Liver (tissue), 9 donors: ENCODE data around the gene KRT14. TPM values are rescaled to one million over a fixed set of nuclear protein-coding genes. Genes with fewer than 3 reads are reported as not detected.

Experiments used
- DNase-seq: peaks from one replicate; pipeline ENCODE4 v3.0.0-alpha.2; 2017; ENCODE audit warnings: low spot score
- H3K27ac ChIP-seq, 2 donors: one replicate each; pipeline ENCODE4 v1.7.0; 2013; ENCODE audit warnings: inconsistent platforms in 2 of 2, low read length in 2 of 2, control low read depth in 1 of 2, low read depth in 1 of 2, mild to moderate bottlenecking in 1 of 2
- H3K27me3 ChIP-seq, 4 donors: one replicate each; pipeline versions ENCODE4 v1.6.1 to v1.7.0; 2013; ENCODE audit warnings: low read length in 3 of 4, inconsistent platforms in 1 of 4, mild to moderate bottlenecking in 1 of 4, moderate library complexity in 1 of 4; ENCODE audit not compliant: control insufficient read depth in 4 of 4, insufficient read depth in 4 of 4
- H3K36me3 ChIP-seq, 4 donors: one replicate each; pipeline versions ENCODE4 v1.6.1 to v1.7.0; 2013; ENCODE audit warnings: low read length in 3 of 4, mild to moderate bottlenecking in 3 of 4, low read depth in 1 of 4, moderate library complexity in 1 of 4; ENCODE audit not compliant: control insufficient read depth in 4 of 4, insufficient read depth in 3 of 4
- H3K4me1 ChIP-seq, 4 donors: one replicate each; pipeline versions ENCODE4 v1.6.1 to v1.7.0; 2013; ENCODE audit warnings: low read length in 3 of 4, mild to moderate bottlenecking in 3 of 4, moderate library complexity in 1 of 4; ENCODE audit not compliant: control insufficient read depth in 4 of 4, insufficient read depth in 4 of 4
- H3K4me3 ChIP-seq, 3 donors: one replicate each; pipeline versions ENCODE4 v1.6.1 to v1.7.0; 2013; ENCODE audit warnings: low read length in 3 of 3, control low read depth in 1 of 3, low read depth in 1 of 3, mild to moderate bottlenecking in 1 of 3
- H3K9ac ChIP-seq, 2 donors: one replicate each; pipeline ENCODE4 v1.7.0; 2013; ENCODE audit warnings: low read length in 2 of 2, mild to moderate bottlenecking in 2 of 2, moderate library complexity in 2 of 2, control low read depth in 1 of 2, low read depth in 1 of 2
- H3K9me3 ChIP-seq, 4 donors: one replicate each; pipeline versions ENCODE4 v1.6.1 to v1.7.0; 2013; ENCODE audit warnings: low read length in 3 of 4; ENCODE audit not compliant: control insufficient read depth in 4 of 4
- EGR1 ChIP-seq, 2 donors: IDR thresholded peaks; 2 replicates each; pipeline ENCODE4 v1.6.1; 2016 to 2018; ENCODE audit warnings: antibody characterized with exemption in 2 of 2, low read depth in 2 of 2
- FOXA1 ChIP-seq: IDR thresholded peaks from 2 replicates; pipeline ENCODE4 v1.6.1; 2016; ENCODE audit warnings: antibody characterized with exemption
- FOXA2 ChIP-seq: IDR thresholded peaks from 2 replicates; pipeline ENCODE4 v1.6.1; 2016; ENCODE audit warnings: antibody characterized with exemption
- GABPA ChIP-seq, 2 donors: IDR thresholded peaks in 1 of 2; conservative IDR thresholded peaks in 1 of 2; 2 replicates each; pipeline ENCODE4 v1.6.1; 2016; ENCODE audit warnings: antibody characterized with exemption in 2 of 2, mild to moderate bottlenecking in 1 of 2, moderate library complexity in 1 of 2
- HNF4A ChIP-seq, 2 donors: conservative IDR thresholded peaks; 2 replicates each; pipeline ENCODE4 v1.6.1; 2016; ENCODE audit warnings: antibody characterized with exemption in 2 of 2, mild to moderate bottlenecking in 2 of 2
- HNF4G ChIP-seq: IDR thresholded peaks from 2 replicates; pipeline ENCODE4 v1.6.1; 2016; ENCODE audit warnings: antibody characterized with exemption
- JUND ChIP-seq, 2 donors: IDR thresholded peaks; 2 replicates each; pipeline ENCODE4 v1.6.1; 2016; ENCODE audit warnings: antibody characterized with exemption in 2 of 2
- NR2F2 ChIP-seq: IDR thresholded peaks from 2 replicates; pipeline ENCODE4 v1.6.1; 2016; ENCODE audit warnings: antibody characterized with exemption
- RAD21 ChIP-seq, 2 donors: IDR thresholded peaks; 2 replicates each; pipeline ENCODE4 v1.6.1; 2016; ENCODE audit warnings: antibody characterized with exemption in 2 of 2, mild to moderate bottlenecking in 2 of 2
- RXRA ChIP-seq, 2 donors: IDR thresholded peaks; 2 replicates each; pipeline ENCODE4 v1.6.1; 2017 to 2018; ENCODE audit warnings: antibody characterized with exemption in 2 of 2, mild to moderate bottlenecking in 1 of 2
- SP1 ChIP-seq: IDR thresholded peaks from 2 replicates; pipeline ENCODE4 v1.6.1; 2018; ENCODE audit warnings: antibody characterized with exemption, mild to moderate bottlenecking
- TAF1 ChIP-seq: conservative IDR thresholded peaks from 2 replicates; pipeline ENCODE4 v1.6.1; 2016; ENCODE audit warnings: antibody characterized with exemption, mild to moderate bottlenecking
- YY1 ChIP-seq: IDR thresholded peaks from 2 replicates; pipeline ENCODE4 v1.6.1; 2016; ENCODE audit warnings: antibody characterized with exemption, mild to moderate bottlenecking
- WGBS: extraction: QIAGEN DNeasy Blood & Tissue Kit; methylation state at CpG from one replicate; pipeline ENCODE4 v1.1.7; 2013; 5-methylcytosine and 5-hydroxymethylcytosine counted together
- polyA plus RNA-seq, 2 donors: library from polyadenylated mRNA; stranded (reverse) in 1 of 2; unstranded in 1 of 2; fragments of 200-250 nt in 1 of 2; fragments of >200 nt in 1 of 2; fragmentation: Nextera tagmentation in 1 of 2; extraction: Ambion mirVana in 1 of 2; gene quantifications; one replicate each; pipeline versions ENCODE4 v1.2.1 to v1.2.3, GENCODE V29; 2013 to 2015
- total RNA-seq, 2 donors: library from RNA; depleted of rRNA; stranded (reverse); fragments of >200 nt; gene quantifications; one replicate each; pipeline ENCODE4 v1.2.3, GENCODE V29; 2014
- TF ChIP-seq, protein P1 (sequence below): IDR thresholded peaks from 2 replicates; pipeline ENCODE4 v1.6.1; 2016; ENCODE audit warnings: antibody characterized with exemption
- TF ChIP-seq, protein P2 (sequence below): IDR thresholded peaks from 2 replicates; pipeline ENCODE4 v1.6.1; 2016; ENCODE audit warnings: antibody characterized with exemption
- TF ChIP-seq, protein P3 (sequence below): fragments of 150-350 bp; IDR thresholded peaks from 2 replicates; pipeline ENCODE4 v1.5.1; 2017; ENCODE audit warnings: improper control_type of control experiment, low read depth, low read length; ENCODE audit not compliant: missing input control
- TF ChIP-seq, protein P4 (sequence below): IDR thresholded peaks from 2 replicates; pipeline ENCODE4 v1.6.1; 2016; ENCODE audit warnings: antibody characterized with exemption, mild to moderate bottlenecking
- TF ChIP-seq, protein P5 (sequence below): IDR thresholded peaks from 2 replicates; pipeline ENCODE4 v1.6.1; 2016; ENCODE audit warnings: antibody characterized with exemption
- donor health status: healthy.
- donor health status: healthy.
- donor health status: healthy.
- donor health status: healthy.
- donor health status: healthy.

Gene KRT14
- total and polyA plus RNA-seq, 4 donors = not detected

DNA sequence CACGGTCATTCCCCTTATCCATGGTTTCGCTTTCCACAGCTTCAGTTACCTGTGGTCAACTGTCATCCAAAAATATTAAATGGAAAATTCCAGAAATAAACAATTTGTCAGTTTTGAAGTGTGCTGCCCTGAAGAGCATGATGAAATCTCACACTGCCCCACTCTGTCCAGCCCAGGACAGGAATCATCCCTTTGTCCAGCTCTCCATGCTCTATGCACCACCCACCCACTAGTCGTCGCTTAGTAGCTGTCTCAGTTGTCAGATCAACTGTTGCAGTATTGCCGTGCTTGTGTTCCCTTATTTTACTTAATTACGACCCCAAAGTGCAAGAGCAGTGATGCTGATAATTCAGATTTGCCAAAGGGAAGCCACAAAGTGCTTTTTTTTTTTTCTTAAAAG is 25.1 kb downstream of the KRT14 start:
- 75% methylated on average over 6 of the region's 6 CpGs for WGBS
- TF ChIP-seq RXRA (IDR thresholded peaks at IDR 0.05) (no peak), TAF1 (no peak), HNF4G (no peak), GABPA (IDR thresholded peaks at IDR 0.05 in 1 of 2, conservative IDR thresholded peaks at IDR 0.05 in 1 of 2) (no peak), EGR1 (IDR thresholded peaks at IDR 0.05; ENCODE audit: low read depth in 2 of 2) (no peak), FOXA2 (no peak), HNF4A (conservative IDR thresholded peaks at IDR 0.05) (no peak), NR2F2 (no peak), JUND (IDR thresholded peaks at IDR 0.05) (no peak), SP1 (no peak), YY1 (no peak), RAD21 (IDR thresholded peaks at IDR 0.05) (no peak), FOXA1 (no peak)
- TF ChIP-seq, protein P1, sequence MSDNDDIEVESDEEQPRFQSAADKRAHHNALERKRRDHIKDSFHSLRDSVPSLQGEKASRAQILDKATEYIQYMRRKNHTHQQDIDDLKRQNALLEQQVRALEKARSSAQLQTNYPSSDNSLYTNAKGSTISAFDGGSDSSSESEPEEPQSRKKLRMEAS = no peak
- TF ChIP-seq, protein P2, sequence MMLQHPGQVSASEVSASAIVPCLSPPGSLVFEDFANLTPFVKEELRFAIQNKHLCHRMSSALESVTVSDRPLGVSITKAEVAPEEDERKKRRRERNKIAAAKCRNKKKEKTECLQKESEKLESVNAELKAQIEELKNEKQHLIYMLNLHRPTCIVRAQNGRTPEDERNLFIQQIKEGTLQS = no peak
- TF ChIP-seq, protein P3, sequence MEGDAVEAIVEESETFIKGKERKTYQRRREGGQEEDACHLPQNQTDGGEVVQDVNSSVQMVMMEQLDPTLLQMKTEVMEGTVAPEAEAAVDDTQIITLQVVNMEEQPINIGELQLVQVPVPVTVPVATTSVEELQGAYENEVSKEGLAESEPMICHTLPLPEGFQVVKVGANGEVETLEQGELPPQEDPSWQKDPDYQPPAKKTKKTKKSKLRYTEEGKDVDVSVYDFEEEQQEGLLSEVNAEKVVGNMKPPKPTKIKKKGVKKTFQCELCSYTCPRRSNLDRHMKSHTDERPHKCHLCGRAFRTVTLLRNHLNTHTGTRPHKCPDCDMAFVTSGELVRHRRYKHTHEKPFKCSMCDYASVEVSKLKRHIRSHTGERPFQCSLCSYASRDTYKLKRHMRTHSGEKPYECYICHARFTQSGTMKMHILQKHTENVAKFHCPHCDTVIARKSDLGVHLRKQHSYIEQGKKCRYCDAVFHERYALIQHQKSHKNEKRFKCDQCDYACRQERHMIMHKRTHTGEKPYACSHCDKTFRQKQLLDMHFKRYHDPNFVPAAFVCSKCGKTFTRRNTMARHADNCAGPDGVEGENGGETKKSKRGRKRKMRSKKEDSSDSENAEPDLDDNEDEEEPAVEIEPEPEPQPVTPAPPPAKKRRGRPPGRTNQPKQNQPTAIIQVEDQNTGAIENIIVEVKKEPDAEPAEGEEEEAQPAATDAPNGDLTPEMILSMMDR = no peak
- TF ChIP-seq, protein P4, sequence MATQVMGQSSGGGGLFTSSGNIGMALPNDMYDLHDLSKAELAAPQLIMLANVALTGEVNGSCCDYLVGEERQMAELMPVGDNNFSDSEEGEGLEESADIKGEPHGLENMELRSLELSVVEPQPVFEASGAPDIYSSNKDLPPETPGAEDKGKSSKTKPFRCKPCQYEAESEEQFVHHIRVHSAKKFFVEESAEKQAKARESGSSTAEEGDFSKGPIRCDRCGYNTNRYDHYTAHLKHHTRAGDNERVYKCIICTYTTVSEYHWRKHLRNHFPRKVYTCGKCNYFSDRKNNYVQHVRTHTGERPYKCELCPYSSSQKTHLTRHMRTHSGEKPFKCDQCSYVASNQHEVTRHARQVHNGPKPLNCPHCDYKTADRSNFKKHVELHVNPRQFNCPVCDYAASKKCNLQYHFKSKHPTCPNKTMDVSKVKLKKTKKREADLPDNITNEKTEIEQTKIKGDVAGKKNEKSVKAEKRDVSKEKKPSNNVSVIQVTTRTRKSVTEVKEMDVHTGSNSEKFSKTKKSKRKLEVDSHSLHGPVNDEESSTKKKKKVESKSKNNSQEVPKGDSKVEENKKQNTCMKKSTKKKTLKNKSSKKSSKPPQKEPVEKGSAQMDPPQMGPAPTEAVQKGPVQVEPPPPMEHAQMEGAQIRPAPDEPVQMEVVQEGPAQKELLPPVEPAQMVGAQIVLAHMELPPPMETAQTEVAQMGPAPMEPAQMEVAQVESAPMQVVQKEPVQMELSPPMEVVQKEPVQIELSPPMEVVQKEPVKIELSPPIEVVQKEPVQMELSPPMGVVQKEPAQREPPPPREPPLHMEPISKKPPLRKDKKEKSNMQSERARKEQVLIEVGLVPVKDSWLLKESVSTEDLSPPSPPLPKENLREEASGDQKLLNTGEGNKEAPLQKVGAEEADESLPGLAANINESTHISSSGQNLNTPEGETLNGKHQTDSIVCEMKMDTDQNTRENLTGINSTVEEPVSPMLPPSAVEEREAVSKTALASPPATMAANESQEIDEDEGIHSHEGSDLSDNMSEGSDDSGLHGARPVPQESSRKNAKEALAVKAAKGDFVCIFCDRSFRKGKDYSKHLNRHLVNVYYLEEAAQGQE = no peak
- TF ChIP-seq, protein P5, sequence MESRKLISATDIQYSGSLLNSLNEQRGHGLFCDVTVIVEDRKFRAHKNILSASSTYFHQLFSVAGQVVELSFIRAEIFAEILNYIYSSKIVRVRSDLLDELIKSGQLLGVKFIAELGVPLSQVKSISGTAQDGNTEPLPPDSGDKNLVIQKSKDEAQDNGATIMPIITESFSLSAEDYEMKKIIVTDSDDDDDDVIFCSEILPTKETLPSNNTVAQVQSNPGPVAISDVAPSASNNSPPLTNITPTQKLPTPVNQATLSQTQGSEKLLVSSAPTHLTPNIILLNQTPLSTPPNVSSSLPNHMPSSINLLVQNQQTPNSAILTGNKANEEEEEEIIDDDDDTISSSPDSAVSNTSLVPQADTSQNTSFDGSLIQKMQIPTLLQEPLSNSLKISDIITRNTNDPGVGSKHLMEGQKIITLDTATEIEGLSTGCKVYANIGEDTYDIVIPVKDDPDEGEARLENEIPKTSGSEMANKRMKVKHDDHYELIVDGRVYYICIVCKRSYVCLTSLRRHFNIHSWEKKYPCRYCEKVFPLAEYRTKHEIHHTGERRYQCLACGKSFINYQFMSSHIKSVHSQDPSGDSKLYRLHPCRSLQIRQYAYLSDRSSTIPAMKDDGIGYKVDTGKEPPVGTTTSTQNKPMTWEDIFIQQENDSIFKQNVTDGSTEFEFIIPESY = no peak
- H3K27me3 ChIP-seq = peaks cover 0 to 2% (median 1%) of the 10 kb centered on the region in 4 donors

More for the DNA sequence above, 25.1 kb downstream of the KRT14 start:
- Histone ChIP-seq H3K27ac (no peak overlapping the region), H3K4me1 (no peaks in the 10 kb centered on the region), H3K9me3 (no peaks in the 10 kb centered on the region), H3K4me3 (no peak overlapping the region), H3K36me3 (no peaks in the 10 kb centered on the region), H3K9ac (no peak overlapping the region)
- no peak for DNase-seq
